DMS53 (cell line): ENCODE results near the gene RBBP4.
A peak's percentile ranks its signal among the peaks of the same experiment; 100 is the strongest.
"Not testable (repeated sequence)": the region's sequence is repeated elsewhere in the genome, so short reads cannot be mapped to it uniquely, and the experiment has no call there.

Experiments
- DNase-seq: peaks from one replicate; lab custom pipeline; 2025; lab: John Stamatoyannopoulos, UW

The RBBP4 gene

GRCh38 chr1:32693455-32694174, 42.6 kb downstream of the RBBP4 start:
- no peak for DNase-seq

- peak; percentile 50 for DNase-seq
These were observed 44.3 kb downstream of the RBBP4 start for GRCh38 chr1:32695098-32695904.

DNA sequence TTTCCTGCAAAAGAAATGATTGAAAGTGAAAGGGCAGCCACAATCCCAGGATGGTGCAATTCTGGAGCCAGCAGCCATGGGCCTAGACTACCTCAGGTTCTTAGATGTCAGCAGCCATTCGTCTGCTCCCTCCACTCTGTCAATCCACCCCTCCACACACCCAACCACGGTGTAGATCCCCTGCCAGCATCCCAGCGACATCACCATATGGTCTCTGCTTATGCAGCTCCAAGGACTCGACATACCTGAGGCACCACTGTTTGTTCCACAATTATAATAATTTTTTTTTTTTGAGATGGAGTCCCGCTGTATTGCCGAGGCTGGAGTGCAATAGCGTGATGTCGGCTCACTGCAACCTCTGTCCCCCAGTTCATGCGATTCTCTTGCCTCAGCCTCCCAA, 45.0 kb downstream of the RBBP4 start:
- no peak for DNase-seq

DNA sequence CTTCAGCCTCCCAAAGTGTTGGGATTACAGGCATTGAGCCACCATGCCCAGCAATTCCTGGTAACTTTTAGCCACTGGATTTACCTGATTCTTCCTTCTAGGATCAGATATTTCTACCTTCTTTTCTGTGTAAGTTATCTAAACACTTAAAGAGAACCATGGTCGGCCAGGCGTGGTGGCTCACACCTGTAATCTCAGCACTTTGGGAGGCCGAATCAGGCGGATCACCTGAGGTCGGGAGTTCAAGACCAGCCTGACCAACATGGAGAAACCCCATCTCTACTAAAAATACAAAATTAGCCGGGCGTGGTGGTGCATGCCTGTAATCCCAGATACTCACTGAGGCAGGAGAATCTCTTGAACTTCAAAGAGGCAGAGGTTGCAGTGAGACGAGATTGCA, 46.0 kb downstream of the RBBP4 start:
- not testable (repeated sequence) for DNase-seq

- DNase-seq: no peak
These were observed 50.5 kb downstream of the RBBP4 start for GRCh38 chr1:32701421-32701911.

DNA sequence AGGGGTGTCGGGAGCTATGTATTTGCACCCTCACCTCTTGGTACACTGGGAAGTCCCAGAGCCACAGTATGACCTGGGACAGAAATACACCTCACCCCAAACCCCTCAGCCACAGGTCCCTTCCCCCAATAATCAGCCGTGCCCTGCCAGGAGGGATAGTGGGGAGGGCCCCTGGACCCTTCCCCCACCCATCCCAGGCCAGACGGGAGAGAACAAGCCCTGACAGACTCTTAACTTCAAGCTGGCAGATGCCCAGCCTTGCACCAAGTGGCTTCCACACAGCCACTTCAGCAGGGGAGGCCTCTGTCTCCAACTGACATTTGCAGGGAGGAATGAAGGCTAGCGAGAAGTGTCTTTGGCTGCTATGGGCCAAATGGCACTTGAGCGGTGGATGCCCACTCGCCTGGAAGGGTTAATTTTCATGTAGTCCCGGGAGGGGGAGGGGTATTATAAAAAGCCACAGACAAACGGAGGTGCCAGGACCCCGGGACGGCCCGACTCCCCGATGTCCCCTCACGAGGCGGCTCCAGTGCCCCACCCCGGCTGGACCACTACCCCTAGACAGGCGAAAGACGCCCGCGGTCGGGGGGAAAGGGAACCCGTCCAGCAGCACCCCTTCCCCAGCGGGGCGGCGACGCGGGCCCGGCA, 51.1 kb downstream of the RBBP4 start:
- peak; percentile 48 for DNase-seq

DNA sequence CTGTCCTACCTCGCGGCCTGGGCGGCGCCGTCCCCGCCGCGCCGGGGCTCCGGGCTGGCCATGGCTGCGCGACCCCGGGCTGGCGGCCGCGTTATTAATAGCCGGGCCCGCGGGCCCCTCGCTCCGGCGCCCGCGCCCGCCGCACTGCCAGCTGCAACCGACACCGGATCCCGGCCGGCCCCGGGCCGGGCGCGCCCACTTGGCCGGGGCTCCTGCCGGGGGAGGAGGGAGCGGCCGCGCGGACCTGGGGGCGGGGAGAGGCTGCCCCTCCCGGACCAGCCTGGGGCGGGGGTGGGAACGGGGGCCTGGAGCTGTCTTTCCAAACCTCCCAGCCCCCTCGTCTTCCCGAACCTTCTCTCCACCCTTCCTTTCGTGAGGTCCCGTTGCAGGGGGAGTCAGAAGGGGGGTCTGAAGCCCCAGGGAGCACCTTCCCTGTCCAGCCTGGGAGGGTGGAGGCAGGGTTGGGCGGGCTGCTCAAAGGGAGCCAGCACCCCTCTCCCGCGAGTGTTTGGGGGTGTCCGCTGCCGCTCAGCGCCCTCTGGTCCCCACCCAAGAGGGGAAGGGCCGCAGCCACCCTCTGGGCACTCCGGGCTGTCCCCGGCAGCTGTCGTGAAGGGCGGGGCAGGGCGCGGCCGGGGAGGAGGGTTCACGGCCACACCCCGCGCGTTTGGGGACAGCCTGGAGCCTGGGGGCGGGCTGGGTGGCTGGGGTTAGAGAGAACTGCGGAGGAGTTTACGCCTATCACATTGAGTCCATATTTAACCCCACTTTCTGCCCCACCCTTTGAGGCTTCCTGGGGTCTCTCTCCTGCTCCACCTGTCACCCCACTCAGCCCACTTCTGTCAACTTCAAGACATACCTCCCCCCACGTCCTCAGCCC, 51.8 kb downstream of the RBBP4 start, which contains the start of gene SYNC:
Gene SYNC (minus strand): TSS at position 172 of the 880 bp plus-strand sequence. CDS start 110 bp downstream, at position 62.
- DNase-seq: peak; percentile 48

DNA sequence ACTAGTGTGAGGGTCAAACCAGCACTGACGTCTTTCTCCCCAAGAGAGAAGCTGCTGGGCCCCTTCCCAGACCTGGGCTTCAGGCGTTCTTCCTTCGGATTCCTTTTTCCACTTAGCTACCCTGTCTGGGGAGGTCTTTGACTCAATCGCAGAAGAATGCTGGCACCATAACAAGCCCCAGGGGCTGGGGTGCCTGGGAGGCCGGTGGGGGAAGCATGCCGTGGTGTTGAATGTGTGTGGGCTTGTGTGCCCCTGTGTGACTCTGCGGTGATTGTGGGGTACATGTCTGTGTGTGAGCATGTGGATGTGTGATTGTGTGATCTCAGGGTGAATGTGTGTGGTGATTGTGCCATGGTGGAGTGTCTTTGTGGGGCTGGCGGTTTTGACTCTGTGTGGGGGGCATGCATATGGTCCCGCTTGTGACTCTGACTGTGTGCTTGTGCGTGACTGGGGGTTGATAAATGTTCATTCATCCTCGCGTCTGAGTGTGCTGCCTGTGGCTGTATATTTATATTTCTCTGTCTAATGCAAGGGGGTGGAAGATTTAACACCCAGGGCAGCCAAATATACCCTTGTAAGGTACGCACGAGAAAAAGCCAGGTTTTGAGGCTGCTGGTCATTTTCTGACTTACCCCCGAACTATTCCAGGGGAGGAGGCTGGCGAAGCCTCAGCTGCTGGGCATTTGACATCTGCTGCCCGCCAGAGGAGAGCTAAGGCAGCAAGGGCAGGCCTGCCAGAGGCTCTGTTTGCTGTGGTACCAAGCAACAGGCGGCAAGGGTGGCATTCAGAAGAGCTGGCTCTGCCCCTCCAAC, 52.7 kb downstream of the RBBP4 start:
- DNase-seq: no peak

- DNase-seq: no peak
These were observed 54.5 kb downstream of the RBBP4 start for GRCh38 chr1:32705516-32705915.

DNA sequence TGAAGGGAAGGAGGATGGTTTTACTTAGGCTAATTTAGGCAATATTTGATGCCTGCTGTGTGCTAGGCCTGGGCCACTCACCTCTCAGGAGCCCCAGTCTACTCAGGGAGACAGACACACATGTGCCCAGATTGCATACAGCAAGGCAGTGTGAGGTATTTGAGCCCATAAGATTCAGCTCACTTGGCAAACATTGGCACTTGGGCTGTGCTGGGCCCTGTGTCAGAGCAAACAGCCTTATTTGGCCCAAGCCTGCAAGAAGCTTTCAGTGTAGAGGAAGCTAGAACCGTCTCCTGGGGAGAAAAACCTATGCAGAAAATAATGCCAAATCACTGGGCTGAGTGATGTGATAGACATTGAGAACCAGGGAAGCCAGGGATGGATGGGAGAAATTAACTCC, 55.5 kb downstream of the RBBP4 start:
- DNase-seq: no peak

DNA sequence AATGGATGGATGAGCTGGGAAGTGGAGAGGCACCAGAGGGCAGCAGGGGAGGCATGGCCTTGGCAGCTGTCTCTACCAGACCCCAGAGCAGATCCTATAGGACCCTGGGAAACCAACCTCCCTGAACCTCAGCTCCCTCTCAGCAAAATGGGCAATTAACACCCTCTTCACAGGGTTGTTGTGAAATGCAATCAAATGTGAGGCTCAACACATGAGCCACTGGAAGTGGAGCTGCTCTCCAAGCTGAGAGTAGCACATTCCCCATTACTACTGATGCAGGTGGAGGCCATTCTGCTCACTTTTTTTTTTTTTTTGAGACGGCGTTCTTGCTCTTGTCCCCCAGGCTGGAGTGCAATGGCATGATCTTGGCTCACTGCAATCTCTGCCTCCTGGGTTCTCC, 58.1 kb downstream of the RBBP4 start:
- DNase-seq: no peak

DNA sequence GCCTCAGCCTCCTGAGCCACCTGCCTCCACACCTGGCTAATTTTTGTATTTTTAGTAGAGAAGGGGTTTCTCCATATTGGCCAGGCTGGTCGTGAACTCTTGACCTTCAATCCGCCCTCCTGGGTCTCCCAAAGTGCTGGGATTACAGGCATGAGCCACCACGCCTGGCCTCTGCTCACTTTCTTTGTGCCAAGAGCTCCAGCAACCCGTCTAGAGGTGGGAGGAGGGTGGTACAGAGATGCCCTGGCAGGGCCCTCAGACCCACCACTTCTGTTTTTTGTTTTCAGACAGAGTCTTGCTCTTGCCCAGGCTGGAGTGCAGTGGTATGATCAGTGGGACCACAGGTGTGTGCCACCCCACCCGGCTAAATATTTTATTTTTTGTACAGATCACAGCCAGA, 58.5 kb downstream of the RBBP4 start:
- DNase-seq: no peak

DNA sequence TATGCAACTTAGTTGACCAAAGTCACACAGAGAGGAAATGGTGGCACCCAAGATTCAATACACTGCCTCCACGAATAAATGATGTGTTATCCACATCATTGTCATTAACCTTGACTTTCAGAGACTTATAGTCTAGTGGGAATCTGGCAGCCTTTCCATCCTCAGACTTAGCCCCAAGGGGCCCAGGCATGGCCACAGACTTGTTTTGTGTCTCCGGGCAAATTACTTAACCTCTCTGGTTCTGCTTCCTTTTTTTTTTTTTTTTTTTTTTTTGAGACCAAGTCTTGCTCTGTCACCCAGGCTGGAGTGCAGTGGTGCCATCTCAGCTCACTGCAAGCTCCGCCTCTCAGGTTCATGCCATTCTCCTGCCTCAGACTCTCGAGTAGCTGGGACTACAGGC, 60.2 kb downstream of the RBBP4 start:
- DNase-seq: not testable (repeated sequence)

DNA sequence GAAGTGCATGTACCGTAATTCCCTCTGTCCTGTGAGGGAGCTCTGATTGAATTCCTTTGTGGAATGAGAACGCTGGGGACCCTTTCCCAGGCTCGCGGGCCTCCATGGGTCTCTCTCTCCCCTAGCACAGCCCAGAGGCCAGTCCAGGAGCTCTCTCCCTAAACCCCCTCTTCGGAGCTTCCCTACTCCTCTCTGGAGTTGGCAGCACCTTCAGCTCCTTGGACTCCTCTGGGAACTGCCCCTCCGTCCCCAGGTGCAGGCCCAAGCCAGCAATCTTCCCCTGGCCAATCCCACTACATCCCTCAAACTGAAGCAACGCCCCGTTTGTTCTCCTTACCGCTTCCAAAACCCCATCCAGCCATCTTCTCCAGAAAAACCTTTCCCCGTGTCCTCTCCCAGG, 62.1 kb downstream of the RBBP4 start:
- no peak for DNase-seq

DNA sequence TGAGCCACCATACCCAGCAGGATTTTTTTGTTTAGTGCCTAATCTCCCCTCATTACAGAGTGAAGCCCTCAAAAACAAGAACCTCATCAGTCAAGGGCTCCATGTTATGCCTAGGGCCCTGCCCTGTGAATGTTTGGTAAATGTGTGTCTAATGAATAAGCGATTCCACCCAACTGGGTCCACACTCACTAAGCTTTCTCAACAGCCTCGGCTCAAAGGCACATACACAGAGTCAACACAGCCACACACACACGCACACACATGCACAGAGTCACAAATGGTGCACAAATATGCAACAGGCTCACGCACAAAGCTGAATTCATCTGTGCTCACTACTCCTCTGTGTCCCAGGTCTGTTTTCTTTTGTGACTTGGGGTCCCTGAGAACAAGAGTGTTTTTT, 63.3 kb downstream of the RBBP4 start:
- peak; percentile 26 for DNase-seq

- DNase-seq: no peak
These were observed 64.9 kb downstream of the RBBP4 start for GRCh38 chr1:32715901-32716311.

- peak; percentile 99 for DNase-seq
These were observed 65.5 kb downstream of the RBBP4 start for GRCh38 chr1:32716312-32717148.

DNA sequence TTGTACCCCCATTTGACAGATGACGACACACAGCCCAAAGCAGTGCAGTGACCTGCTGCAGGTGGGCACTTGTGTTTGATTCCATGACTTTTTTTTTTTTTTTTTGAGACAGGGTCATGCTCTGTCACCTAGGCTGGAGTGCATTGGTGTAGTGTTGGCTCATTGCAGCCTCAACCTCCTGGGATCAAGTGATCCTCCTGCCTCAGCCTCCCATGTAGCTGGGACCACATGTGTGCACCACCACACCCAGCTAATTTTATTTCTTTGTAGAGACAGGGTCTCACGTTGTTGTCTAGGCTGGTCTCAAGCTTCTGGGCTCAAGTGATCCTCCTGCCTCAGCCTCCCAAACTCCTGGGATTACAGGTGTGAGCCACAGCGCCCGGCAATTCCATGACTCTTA, 66.5 kb downstream of the RBBP4 start:
- DNase-seq: no peak

- no peak for DNase-seq
These were observed 67.0 kb downstream of the RBBP4 start for GRCh38 chr1:32718036-32718435.

DNA sequence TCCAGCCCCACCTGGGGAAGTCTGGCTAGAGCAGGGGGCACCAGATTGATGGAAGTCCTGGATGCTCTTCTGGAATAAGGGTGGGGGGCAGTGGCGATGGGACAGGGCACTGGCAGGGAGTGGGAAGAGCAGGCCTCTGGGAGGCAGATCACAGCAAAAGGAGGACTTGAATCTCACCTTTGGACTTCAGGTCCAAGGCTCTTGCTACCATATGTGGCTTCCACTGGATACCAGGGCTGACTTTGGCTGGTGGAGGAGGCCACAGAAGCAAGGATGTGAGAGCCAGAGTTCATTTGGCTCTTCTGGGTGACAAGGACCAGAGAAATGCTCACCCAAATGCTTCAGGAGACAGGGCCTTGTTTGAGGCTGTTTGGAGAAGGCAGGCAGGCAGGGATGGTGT, 67.5 kb downstream of the RBBP4 start:
- DNase-seq: no peak
